Right ventricle myocardium inferior (tissue), 1 donor: Measurements from ENCODE around the gene PLEKHA6. TPM values are rescaled to one million over a fixed set of nuclear protein-coding genes. Genes with fewer than 3 reads are reported as not detected.

ENCODE experiments used
- ATAC-seq: fragments of 200-7000 bp; cut with Tn5 transposase; one replicate; pipeline ENCODE4 v1.9.1; 2020; ENCODE audit warnings: mild to moderate bottlenecking, moderate library complexity
- DNase-seq: peaks from one replicate; pipeline ENCODE4 v3.0.0; 2021; ENCODE audit errors: missing footprints
- intact Hi-C: fragments of 100-400 bp; cut with DNase I; formaldehyde crosslinking; loops from one replicate; pipeline ENCODE4 v1.11.0; 2022
- total RNA-seq: library from RNA; stranded (reverse); fragmentation: NEBNext Ultra II Directional; extraction: Animal tissue kit (Norgen Biotek cat#: 25700); gene quantifications from one replicate; pipeline ENCODE4 v1.2.1, GENCODE V29; 2021
- donor health status: DM: no; HTN: yes; CAD: no; lungs with severe emphysema.

PLEKHA6 gene
- total RNA-seq, 1 donor from 2014 or later, result 18.7 TPM

DNA sequence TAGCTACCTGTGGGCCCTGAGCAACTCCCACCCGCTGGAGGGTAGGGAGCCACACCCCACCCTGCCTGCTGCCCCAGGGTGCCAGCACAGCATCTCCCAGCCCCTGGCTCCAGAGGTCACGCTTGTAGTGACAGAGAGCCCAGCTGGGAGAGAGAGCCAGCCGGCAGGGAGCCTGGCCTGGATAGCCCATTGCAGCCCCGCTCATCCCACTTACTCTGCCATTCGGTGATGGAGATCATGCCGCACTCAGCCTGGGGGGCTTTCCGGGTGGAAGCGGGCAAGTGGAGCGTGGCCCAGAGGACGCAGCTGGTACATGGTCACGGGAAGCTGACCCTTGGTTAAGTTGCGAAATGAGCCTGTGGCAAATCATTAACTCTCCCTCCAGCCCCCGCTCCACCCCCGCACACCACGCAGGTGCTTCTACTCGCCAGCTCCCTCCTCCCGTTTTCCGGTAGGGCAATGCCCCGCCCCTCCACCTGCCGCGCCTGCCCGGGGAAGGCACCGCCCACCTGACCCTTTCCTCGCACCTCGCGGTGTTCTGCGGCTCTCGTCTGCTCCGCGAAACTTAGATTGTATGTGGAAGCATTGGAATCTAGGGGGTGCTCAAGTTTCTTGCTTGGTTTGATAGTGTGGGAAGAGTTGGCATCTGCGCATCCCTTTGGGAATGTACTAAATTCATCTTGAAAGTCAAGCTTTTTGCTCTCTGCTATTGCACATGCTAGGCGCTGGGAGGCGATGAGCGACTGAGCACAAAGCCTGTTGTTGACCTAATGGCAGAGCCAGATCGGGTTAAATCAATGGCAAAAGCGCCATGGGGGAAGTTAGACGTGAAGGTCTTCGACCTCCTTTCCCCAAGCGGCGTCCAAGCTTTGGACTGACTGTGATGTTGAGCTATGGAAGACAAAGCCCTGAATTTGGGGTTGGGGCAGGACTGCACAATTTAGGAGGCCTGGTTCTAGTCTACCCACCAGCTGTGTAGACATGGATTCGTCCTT lies 145.8 kb downstream of the PLEKHA6 start, which contains the start of gene GOLT1A:
Gene GOLT1A, minus strand, starts transcription at position 321 of the 995 bp plus-strand sequence. Its CDS starts 82 bp downstream, at position 239.
- intact Hi-C loops, result loop anchor here (1.0 kb wide), 1 partner anchor 149 kb away; no protein-coding TSS in a partner anchor
- DNase-seq (no peak), ATAC-seq (peak; percentile 78)

DNA sequence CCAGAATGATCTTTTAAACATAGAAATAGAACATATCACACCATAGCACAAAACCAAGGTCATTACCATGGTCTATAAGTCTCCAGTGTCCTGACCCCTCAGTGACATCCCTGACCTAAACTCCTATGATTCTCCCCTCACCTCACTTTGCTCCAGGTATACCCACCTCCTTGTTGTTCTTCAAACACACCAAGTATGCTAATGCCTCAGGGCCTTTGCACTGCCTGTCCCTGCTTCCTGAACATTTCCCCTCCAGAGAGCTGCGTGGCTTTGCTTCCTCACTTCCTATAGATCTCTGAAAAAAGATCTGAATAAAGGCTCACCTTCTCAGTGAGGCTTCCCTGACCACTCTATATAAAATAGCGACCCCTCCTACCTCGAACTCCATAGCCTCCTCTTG lies 147.0 kb downstream of the PLEKHA6 start:
- ATAC-seq (no peak), DNase-seq (no peak)
- intact Hi-C loops, result no loop called here

DNA sequence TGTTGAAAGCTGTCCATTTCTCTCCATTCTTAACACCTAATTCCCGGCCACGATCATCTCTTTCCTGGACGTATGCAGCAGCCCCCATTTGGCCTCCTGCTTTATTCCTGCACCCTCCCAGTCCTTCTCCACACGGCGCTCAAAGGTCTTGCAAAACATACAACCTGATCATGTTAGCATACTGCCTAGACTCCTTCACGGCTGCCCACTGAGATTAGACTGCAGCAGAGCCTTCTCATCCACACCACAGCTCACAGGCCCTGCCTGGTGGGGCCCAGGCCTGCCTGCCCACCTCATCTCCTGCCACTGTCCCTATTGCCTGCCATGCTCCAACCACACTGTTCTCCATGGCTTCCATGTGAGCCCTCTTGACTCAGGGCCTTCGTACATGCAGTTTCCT lies 148.7 kb downstream of the PLEKHA6 start:
- intact Hi-C loops, result no loop called here
- DNase-seq (no peak), ATAC-seq (no peak)

DNA sequence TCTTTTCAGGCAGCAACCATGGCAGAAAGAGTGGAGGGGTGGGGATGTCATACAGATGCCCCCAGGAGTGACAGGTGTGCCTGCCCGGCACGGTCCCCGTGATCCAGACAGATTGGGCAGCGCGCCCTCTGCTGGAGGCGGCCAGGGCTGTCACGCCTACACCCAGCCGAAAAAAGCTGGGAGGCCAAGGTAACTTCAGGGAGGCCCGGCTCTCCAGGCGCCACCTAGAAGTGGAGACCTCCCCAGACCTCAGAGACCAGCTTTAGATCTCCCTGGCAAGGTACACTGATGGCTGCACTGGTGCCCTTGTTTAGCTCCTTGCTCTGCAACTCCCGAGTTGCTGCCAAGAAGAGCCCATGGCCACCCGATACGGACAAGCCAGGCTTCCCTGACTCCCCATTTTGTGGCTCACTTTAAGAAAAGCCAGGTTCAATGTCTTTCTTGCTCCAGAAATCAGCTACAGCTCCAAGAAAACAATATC lies 152.6 kb downstream of the PLEKHA6 start:
- ATAC-seq (peak; percentile 84), DNase-seq (no peak)
- intact Hi-C loops, result loop anchor here (1.0 to 2.0 kb wide), 2 partner anchors 45 to 346 kb away; partner anchors contain the start of gene SNRPE

DNA sequence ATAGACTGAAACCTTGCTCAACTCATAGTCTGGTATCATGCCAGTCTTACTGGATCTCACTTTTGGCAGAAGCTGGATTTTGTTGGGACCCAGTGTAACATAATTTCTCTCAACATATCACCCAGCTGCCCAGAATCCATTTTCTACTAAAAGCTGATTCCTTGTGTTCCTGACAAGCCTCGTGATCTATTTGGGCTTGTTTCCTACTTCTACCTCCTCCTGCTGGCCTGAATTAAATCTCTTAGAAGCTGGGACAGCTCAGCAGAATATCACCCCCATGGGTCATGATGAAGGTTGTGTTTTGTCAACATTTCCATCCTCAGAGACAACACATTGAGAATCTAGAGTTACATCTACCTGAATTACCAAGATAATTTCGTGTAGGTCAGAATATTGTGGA lies 153.6 kb downstream of the PLEKHA6 start:
- DNase-seq (no peak), ATAC-seq (no peak)
- intact Hi-C loops, result loop anchor here (2.0 kb wide), 1 partner anchor 345 kb away; the partner anchor contains the start of gene SNRPE

DNA sequence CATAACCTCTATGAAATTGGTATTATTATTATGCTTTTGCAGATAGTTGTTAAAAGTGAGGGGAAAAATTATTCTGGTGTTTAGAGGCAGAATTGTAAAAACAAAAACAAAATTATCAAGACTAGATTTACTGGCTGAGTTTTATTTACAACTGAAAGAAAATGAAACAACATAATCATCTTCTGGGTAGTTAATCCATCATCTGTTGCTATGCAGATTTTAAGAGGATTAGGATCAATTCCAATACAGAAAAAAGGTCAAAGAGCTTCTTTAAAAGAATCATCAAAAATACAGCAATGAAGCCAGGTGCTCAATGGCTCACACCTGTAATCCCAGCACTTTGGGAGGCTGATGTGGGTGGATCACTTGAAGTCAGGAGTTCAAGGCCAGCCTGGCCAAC lies 154.2 kb downstream of the PLEKHA6 start:
- DNase-seq, result no peak
- intact Hi-C loops, result no loop called here
- ATAC-seq, result no peak

DNA sequence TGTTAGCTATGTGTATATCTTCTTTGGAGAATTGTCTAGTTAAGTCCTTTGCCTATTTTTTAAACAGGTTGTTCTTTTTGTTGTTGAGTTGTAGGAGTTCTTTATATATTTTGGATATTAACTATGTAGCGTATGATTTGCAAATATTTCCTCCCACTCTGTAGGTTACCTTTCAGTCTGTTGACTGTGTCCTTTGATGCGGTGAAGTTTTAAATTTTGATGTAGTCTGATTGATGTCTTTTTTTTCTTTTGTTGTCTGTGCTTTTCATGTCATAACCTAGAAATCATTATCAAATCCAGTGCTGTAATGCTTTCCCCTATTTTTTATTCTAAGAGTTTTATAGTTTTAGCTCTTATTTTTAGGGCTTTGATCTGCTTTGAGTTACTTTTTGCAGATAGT lies 154.8 kb downstream of the PLEKHA6 start:
- intact Hi-C loops, result no loop called here
- ATAC-seq (no peak), DNase-seq (no peak)

DNA sequence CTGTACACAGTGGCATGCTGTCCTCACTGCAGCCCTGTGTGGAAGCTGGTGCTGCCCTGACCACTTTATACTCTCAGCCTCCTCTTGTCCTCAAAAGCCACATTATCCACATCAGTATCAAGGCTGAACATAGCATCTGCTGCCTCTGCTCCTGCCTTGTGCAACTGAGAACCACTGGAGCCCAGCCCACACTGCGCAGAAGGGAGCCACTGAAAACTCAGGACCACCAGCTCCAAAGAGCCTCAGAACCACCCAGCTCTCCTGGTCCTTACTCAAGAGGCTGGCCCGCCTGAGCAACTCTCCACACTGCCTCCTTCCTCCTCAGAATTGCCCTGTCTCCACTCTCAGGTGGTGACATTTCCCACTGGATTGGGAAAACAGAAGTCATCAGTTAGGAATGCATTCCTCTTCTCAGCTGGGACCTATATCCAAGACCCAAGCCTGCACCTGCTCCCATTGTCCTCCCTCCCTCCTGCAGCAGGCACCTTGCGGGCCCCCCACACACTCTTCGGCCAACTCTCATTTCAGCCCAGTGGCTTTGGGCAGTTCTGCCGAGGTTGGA lies 156.4 kb downstream of the PLEKHA6 start:
- ATAC-seq (no peak), DNase-seq (no peak)
- intact Hi-C loops, result no loop called here

DNA sequence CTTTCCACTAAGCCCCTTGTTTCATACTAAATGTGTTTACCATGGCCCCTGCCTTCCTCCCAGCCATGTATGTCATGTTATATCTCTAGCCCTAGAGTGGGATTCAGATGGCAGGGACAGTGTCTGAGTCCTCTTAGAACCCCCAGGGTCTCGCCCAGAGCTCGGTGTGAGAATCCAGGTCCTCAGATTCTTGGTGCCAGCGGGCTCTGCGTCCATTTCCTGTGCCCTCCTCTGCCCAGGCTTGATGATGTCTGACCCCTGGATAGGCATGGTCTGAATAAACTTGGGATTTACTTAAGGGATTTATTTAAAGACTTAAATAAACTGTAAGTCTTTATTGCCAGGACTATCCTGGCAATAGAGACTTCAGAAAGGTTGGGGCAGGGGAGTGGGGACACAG lies 157.2 kb downstream of the PLEKHA6 start:
- no peak for ATAC-seq
- no peak for DNase-seq
- intact Hi-C loops, result no loop called here

DNA sequence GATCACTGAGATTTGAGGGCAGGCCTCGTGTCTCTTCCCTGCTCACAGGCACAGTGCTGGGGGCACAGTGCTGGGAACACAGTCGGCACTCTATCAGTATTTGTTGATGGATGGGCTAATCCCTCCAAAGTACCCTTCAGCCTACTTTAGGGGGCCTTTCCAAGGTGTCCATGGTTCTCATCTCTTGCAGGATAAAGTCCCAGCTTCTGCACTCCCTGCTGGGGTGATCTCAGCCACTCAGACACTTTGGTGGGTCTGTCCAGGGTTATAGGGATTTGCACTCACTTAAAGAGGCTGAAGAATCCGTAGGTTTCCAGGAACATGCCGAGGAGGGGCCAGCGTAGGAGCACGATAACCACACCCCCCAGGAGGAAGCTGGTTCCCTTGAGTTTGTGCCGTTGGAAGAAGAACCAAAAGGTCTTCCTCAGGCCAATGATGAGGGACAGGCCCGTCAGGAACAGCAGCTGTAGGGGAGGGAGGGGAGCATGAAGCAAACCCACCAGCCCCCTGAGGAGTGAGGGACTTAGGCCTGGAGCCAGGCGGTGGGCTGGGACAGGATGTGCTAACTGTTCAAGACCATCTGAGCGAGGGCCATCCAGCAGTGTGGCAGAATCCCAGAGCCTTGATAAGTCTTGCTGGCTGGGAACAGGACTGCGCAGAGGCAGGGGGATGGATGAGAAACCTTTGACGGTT lies 158.2 kb downstream of the PLEKHA6 start:
- DNase-seq, result no peak
- intact Hi-C loops, result no loop called here
- ATAC-seq, result no peak

DNA sequence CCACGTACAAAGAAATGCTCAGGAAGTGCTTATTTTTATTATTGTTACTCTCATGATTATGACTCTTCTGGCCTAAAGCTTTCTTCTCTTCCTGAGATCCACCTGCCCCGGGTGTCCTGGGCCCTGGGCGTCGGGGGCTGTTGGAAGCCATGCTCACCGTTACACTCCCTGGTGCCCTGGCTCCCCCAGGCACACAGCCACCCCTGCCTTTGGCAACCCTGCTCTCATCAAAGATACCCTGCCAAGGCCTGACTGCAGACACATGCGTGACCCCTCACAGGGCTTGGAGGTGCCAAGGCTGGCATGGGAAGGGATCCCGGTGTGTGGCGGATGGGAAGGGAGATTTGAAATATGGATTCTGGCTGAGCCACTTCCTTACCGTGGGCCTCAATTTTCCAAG lies 160.2 kb downstream of the PLEKHA6 start:
- ATAC-seq (peak; percentile 49), DNase-seq (no peak)
- intact Hi-C loops, result no loop called here

DNA sequence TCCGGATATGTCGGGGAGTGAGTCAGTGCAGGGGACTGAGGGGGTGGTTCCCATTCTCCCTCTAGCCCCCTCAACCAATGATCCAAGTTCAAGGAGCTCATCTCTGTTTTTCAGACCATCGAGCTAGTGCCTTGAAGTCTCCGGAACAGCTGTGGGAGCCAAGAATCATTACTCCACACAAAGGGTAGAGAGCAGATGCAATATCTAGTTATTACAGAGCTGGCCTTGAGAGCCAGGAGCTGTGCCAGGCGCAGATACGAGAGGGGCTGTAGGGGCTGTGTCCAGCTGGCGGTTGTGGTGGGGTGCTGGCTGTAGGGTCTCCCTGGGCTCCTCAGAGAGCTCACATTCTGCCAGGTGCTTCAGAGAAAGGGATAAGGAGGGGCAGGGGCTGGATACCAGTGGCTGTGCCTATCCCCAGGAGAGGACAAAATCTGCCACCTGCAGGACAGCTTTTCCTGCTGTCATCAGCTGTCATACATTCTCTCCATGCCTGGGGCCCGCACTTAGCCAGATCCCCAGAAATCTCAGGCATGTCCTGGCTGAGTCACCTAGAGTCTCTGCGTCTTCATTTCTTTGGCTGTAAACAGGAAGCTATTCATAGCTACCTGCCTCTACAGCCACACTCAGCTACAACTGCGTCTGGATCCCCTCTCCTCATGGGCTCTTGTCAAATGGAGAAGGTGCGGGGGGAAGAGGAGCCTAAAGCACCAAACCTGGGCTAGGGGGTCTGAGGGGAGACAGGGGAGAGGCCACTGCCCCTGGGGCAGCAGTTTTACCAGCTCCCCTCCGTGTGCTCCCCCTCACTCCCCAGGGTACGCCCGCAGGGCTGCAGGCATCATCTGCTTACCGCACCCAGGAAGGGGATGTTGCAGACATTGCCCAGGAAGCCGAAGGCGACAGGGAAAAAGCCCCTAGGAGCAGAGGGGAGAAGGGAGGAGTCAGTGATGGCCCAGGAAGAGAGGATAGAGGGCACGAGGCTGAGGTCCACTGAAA lies 161.1 kb downstream of the PLEKHA6 start:
- ATAC-seq (peak; percentile 83), DNase-seq (no peak)
- intact Hi-C loops, result no loop called here

DNA sequence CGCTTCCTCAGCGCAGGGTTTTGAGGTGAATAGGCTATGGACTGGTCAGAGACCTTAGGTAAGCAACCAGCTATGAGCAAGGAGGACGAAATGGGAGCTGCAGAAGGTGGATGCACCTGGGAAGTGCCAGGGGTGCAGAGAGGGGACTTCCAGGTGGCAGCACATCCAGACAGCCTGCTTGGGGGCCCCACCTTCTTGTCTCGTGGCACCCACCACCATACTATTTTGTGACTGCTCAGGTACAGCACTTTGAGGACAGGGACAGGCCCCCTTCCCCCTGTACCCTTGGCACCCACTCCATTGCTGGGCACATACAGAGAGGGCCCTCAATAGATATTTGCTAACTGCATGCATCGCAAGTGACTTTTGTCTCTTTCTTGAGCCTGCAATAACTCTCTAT lies 162.7 kb downstream of the PLEKHA6 start:
- no peak for DNase-seq
- ATAC-seq, result no peak
- intact Hi-C loops, result no loop called here

DNA sequence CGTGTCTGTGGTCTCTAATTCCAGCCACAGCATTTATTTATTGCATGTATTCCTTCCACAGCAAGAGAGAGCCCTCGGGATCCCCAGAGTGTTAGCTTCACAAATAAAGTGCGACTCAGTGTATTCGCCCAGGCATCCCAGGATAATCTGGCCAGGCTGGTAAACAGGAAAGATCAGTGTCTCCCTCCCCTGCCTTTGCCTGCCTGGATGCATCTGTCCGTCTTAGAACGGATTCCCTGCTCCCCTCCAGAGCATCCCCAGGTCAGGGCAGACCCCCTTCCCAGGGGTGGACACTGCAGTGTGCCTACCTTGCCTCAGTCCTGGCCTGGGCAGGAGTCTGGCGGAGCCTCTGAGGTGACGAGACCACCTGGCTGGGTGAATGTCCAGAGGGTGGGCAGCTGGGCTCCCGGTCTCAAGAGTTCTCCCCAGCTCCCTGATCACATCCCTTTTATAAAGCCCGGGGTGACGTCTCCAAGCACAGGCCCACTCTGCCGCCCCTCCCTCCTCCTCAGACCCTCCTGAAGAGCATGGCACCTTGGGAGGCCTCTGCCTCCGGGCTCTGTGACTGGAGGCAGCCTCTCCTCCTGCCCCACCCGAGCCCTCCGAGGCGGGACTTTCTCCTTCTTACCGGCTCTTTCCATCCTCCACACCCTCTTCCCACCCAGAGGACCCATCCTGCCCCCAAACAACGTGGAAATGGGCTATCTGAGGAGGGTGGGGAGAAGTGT lies 163.5 kb downstream of the PLEKHA6 start, which contains the start of gene KISS1:
Gene KISS1, minus strand, starts transcription at position 424 of the 728 bp plus-strand sequence. CDS start 3,615 bp downstream, outside the sequence.
- no peak for ATAC-seq
- no peak for DNase-seq
- intact Hi-C loops, result no loop called here

DNA sequence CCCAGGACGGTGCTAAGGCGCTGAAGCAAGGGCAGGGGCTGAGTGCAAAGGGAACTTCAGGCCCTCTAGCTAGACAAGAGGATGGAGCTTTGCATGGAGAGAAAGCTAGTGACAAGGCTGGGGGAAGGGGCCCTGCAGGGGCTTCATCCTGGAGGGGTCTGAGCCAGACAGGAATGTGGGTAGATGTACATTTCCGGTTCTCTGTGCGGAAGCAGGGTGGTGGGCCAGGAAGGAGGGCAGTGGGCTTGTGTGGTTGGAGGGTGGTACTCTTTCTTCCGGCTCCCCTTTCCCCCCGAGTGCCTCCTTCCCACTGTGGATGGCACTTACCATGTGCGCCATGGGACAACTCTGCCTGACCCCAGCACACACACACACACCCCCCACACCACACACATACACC lies 165.0 kb downstream of the PLEKHA6 start:
- intact Hi-C loops, result no loop called here
- DNase-seq (no peak), ATAC-seq (no peak)

DNA sequence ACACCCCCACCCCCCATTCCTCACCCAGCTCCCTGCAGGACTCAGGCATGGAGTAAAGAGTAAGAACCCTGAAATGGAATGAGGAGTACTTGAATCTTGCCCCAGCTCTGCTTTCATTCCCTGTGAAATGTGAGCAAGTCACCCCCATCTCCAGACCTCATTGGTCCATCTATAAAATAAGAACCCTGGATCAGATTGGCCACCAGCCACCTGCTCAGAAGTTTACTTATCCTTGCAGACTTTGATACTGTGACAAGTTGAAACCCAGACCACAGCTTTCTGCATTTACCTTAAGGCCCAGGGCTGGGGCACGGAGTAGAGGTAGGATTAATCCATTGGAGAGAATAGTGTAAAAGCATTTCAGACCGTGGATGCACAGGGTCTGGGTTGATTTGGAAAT lies 165.6 kb downstream of the PLEKHA6 start:
- DNase-seq (no peak), ATAC-seq (no peak)
- intact Hi-C loops, result no loop called here

DNA sequence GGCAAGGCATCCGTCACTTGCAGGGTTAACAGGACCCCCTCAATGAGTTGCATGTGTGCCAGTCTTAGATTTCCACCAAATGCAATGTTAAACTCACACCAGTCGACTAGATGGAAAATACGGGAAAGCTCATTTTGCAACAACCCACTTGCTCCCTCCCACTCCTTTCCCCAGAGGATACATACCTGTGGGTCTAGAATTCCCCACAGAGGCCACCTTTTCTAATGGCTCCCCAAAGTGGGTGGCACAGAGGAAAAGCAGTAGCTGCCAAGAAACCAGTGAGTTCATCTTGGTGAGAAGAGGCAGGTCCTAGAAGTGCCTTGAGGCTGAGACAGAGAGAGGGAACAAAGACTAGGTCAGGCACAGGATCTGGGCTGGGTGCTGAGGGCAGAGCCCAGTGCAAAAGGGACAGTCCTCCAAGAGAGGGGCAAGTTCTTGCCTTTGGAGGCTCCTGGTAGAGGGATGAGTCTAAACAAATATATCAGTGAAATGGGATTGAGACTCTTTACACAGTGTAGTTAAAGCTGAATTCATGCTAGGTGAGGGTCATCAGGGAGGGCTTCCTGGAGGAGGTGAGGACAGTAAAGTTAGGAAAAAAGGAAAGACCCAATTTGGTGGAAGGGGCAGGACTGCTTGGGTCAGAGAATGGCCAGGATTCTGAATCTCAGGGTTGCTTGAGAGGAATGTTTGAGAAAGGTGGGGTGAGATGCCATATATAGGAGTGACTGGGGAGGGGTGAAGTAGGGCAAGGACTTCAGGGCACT lies 167.0 kb downstream of the PLEKHA6 start:
- ATAC-seq (no peak), DNase-seq (no peak)
- intact Hi-C loops, result no loop called here
